Activated naive CD4-positive, alpha-beta T cell treated with anti-CD3 and anti-CD28 coated beads for 36 hours (primary cell): ENCODE measurements around the gene KLRC2. TPM values are rescaled to one million over a fixed set of nuclear protein-coding genes. Genes with fewer than 3 reads are reported as not detected.

Experiments
- CTCF ChIA-PET: fragments of 350-600 bp; sonication (Branson Sonifier 250); formaldehyde crosslinking; loops from one replicate; lab custom pipeline; 2021; ENCODE audit warnings: antibody characterized with exemption; lab: Charles Lee
- DNase-seq: peaks from one replicate; pipeline ENCODE4 v3.0.0-alpha.2; 2020
- H3K27ac Mint-ChIP-seq: one replicate; pipeline ENCODE4 v1.8.0; 2021; ENCODE audit warnings: mild to moderate bottlenecking, mixed read lengths
- H3K27me3 Mint-ChIP-seq: one replicate; pipeline ENCODE4 v1.8.0; 2021; ENCODE audit warnings: low read depth, mixed read lengths
- H3K36me3 Mint-ChIP-seq: one replicate; pipeline ENCODE4 v1.8.0; 2021; ENCODE audit warnings: low read depth, mixed read lengths
- H3K4me1 Mint-ChIP-seq: one replicate; pipeline ENCODE4 v1.8.0; 2021; ENCODE audit warnings: low read depth, mixed read lengths
- H3K4me3 Mint-ChIP-seq: one replicate; pipeline ENCODE4 v1.8.0; 2021; ENCODE audit warnings: mild to moderate bottlenecking, moderate library complexity, mixed read lengths
- H3K9me3 Mint-ChIP-seq: one replicate; pipeline ENCODE4 v1.8.0; 2021; ENCODE audit warnings: mixed read lengths
- intact Hi-C: fragments of 100-400 bp; cut with micrococcal nuclease; formaldehyde crosslinking; loops from one replicate; pipeline ENCODE4 v1.15.1; 2023
- total RNA-seq, 2 experiments: library from RNA; stranded (reverse); gene quantifications; one replicate each; pipeline ENCODE4 v1.2.3, GENCODE V29; 2021

KLRC2 gene
- total RNA-seq, 2 experiments from 2014 or later, result not detected

DNA sequence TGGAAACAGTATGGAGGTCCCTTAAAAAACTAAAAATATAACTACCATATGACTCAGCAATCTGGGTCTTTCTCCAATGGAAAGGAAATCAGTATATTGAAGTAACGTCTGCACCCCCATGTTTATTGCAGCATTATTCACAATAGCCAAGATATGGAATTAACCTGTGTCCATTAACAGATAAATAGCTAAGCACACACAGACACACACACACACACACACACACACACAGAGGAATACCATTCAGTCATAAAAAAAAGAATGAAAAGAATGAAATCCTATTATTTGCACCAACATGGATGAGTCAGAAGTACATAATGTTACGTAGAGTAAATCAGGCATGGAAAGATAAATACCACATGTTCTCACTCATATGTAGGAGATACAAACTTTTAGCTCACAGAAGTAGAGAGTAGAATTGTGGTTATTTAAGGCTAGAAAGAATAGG is 50.6 kb downstream of the KLRC2 start:
- H3K9me3 Mint-ChIP-seq, result no peaks in the 10 kb centered on the region
- no peak for DNase-seq
- CTCF ChIA-PET, result no interaction called here
- H3K27me3 Mint-ChIP-seq, result peaks cover 16% of the 10 kb centered on the region
- no peaks in the 10 kb centered on the region for H3K36me3 Mint-ChIP-seq
- no peak overlapping the region for H3K27ac Mint-ChIP-seq
- no peak overlapping the region for H3K4me3 Mint-ChIP-seq
- H3K4me1 Mint-ChIP-seq, result peaks cover 6% of the 10 kb centered on the region
- intact Hi-C loops, result no loop called here

DNA sequence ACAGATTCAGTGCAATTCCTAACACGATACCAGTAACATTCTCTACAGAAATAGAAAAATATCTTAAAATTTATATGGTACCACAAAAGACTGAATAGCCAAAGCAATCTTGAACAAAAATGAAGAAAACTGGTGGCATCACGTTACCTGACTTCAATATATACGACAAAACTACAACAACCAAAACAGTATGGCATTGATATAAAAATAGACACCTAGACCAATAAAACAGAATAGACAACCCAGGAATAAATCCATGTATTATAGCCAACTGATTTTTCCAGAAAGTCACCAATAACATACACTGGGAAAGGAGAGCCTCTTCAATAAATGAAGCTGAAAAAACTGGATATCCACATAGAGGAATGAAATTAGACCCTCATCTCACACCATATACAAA is 51.6 kb downstream of the KLRC2 start:
- Mint-ChIP-seq H3K4me1 (peaks cover 2% of the 10 kb centered on the region), H3K27me3 (peaks cover 14% of the 10 kb centered on the region), H3K36me3 (no peaks in the 10 kb centered on the region), H3K9me3 (no peaks in the 10 kb centered on the region), H3K4me3 (no peak overlapping the region), H3K27ac (no peak overlapping the region)
- intact Hi-C loops, result no loop called here
- no peak for DNase-seq
- CTCF ChIA-PET, result no interaction called here

DNA sequence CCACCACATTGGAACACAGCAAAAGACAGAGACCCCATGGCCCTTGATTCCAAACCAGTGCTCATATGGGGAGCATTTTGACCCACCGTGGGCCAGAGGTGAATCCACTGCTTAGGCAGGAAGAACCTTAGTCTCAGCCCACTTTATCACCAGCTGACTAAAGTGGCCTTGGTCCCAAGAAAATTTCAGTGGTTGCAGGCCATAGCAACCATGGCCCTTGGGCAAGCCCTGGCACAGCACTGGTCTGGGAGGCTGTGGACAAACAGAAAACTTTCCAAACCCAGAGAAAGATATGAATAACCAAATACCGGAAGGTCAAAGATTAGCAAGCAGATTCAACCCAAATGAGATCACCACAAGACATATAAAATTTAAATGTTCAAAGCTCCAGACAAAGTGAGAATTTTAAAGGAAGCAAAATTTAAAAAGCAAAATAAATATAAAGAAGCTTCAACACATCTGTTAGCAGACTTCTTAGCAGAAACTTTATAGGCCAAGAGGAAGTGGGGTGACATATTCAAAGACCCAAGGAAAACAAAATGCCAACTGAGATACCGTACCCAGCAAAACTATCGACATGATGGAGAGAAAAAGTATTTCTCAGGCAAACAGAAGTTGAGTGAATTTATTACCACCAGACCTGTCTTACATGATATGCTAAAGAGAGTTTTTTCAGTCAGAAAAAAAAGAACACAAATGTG is 53.7 kb downstream of the KLRC2 start:
- CTCF ChIA-PET, result no interaction called here
- Mint-ChIP-seq H3K36me3 (no peaks in the 10 kb centered on the region), H3K27ac (no peak overlapping the region), H3K9me3 (no peaks in the 10 kb centered on the region), H3K4me1 (no peaks in the 10 kb centered on the region), H3K4me3 (no peak overlapping the region), H3K27me3 (peaks cover 13% of the 10 kb centered on the region)
- no peak for DNase-seq
- intact Hi-C loops, result no loop called here

Other genes with a start within 250 kb of the KLRC2 start
- gene GABARAPL1, start 223.1 kb downstream of the KLRC2 start, total RNA-seq, result 1 to 10 TPM; 3.3 to 4.9 TPM
- under 1 TPM in 1 of 2 experiments, not detected in 1; 0.81 TPM for gene KLRD1, start 128.1 kb downstream of the KLRC2 start, total RNA-seq
- gene KLRK1, start 46.0 kb downstream of the KLRC2 start, total RNA-seq, result under 1 TPM; 0.35 to 0.50 TPM
- not detected for gene KLRC4, start 26.3 kb downstream of the KLRC2 start, total RNA-seq
- gene KLRC3, start 15.4 kb downstream of the KLRC2 start, total RNA-seq, result not detected
- gene KLRC1, start 17.4 kb upstream of the KLRC2 start, total RNA-seq, result under 1 TPM in 1 of 2 experiments, not detected in 1; 0.21 TPM
- gene EIF2S3B, start 69.9 kb upstream of the KLRC2 start, total RNA-seq, result 1 to 10 TPM; 2.1 to 3.1 TPM
- 10 to 100 TPM; 58.8 to 61.1 TPM for gene MAGOHB, start 177.6 kb upstream of the KLRC2 start, total RNA-seq
- not detected for gene STYK1, start 238.0 kb upstream of the KLRC2 start, total RNA-seq